Measurements from ENCODE around the gene RASA3. TPM values are rescaled to one million over a fixed set of nuclear protein-coding genes. Genes with fewer than 3 reads are reported as not detected.
"Not testable (repeated sequence)": the region's sequence is repeated elsewhere in the genome, so short reads cannot be mapped to it uniquely, and the experiment has no call there.

The RASA3 gene
- total RNA-seq, 1 experiment from 2014 or later, result 10.0 TPM

DNA sequence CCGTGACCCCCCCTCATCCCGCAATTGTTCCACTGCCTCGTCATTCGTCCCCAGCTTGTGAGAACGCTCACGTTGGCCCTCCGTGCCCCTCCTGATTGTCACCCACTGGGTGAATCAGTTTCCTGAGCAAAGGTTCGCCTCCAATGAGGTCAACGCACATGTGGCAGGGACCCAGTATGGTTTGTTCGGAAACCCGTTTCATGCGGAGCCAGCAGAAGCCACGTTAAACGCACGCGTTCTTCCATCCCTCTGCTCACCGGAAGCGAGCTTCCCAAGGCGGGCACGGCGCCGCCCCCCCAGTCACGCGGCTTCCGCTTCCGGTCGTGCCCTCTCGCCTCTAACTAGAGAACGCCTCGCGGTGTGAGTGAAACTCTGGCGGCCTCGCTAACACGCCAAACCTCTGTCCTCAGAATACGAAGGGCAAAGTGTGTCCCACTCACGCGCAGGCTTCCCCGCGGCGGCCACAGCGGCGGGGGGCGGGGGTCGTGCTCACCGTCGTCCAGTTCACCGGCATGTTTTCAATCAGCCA is 28.7 kb upstream of the RASA3 start:
- DNase-seq, result no peak

DNA sequence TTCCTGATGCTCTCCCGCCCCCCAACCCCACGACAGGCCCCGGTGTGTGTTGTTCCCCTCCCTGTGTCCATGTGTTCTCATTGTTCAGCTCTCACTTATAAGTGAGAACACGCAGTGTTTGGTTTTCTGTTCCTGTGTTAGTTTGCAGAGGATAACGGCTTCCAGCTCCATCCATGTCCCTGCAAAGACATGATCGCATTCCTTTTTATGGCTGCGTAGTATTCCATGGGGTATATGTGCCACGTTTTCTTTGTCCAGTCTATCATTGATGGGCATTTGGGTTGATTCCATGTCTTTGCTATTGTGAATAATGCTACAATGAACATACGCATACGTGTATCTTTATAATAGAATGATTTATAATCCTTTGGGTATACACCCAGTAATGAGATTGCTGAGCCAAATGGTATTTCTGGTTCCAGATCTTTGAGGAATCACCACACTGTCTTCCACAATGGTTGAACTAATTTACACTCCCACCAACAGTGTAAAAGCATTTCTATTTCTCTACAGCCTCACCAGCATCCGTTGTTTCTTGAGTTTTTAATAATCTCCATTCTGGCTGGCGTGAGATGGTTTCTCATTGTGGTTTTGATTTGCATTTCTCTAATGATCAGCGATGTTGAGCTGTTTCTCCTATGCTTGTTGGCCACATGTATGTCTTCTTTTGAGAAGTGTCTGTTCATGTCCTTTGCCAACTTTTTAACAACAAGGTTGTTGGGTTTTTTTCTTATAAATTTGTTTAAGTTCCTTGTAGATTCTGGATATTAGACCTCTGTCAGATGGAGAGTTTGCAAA is 26.6 kb upstream of the RASA3 start:
- POLR2A ChIA-PET (ENCODE audit: unreplicated experiment); H3K79me2 ChIP-seq (ENCODE audit: low read depth); H3K4me1 ChIP-seq (replicated peaks; ENCODE audit: insufficient read depth); intact Hi-C loops (cut with micrococcal nuclease; ENCODE audit: unreplicated experiment); H3K4me3 ChIP-seq; H3K9me2 ChIP-seq (ENCODE audit: insufficient read depth); DNase-seq; H3K4me2 ChIP-seq; H2AFZ ChIP-seq; BruUV-seq (replicated peaks); H3K27ac ChIP-seq; CTCF ChIA-PET; H3K36me3 ChIP-seq (ENCODE audit: low read depth); H3K9me3 ChIP-seq (ENCODE audit: insufficient read depth, low read depth); H4K20me1 ChIP-seq (ENCODE audit: insufficient read depth): not testable (repeated sequence)
- Histone ChIP-seq H3F3A (ENCODE audit: insufficient read depth, low read depth) (peaks cover 12% of the 10 kb centered on the region; the same call in 1 of the 2 replicates), H3K27me3 (ENCODE audit: insufficient read depth, low read depth) (peaks cover 18% of the 10 kb centered on the region; the same call in 1 of the 2 replicates)

More for the DNA sequence above, 28.7 kb upstream of the RASA3 start:
- Histone ChIP-seq H4K20me1 (ENCODE audit: insufficient read depth) (no peaks in the 10 kb centered on the region), H3K79me2 (ENCODE audit: low read depth) (no peaks in the 10 kb centered on the region), H3K9me2 (ENCODE audit: insufficient read depth) (no peaks in the 10 kb centered on the region), H3K27me3 (ENCODE audit: insufficient read depth, low read depth) (peaks cover 26% of the 10 kb centered on the region; the same call in 1 of the 2 replicates), H3K9me3 (ENCODE audit: insufficient read depth, low read depth) (no peaks in the 10 kb centered on the region), H3K4me2 (no peak overlapping the region), H3K36me3 (ENCODE audit: low read depth) (no peaks in the 10 kb centered on the region), H3F3A (ENCODE audit: insufficient read depth, low read depth) (peaks cover 12% of the 10 kb centered on the region; the same call in 1 of the 2 replicates), H3K4me3 (no peak overlapping the region), H3K27ac (no peak overlapping the region), H3K4me1 (replicated peaks; ENCODE audit: insufficient read depth) (0 out of 2 replicates have a peak, but pooled peaks cover 9% of the 10 kb centered on the region), H2AFZ (no peak overlapping the region)
- POLR2A ChIA-PET (ENCODE audit: unreplicated experiment), result no interaction called here
- TF ChIP-seq CTCF (conservative IDR thresholded peaks at IDR 0.05) (no peak), EZH2 (IDR thresholded peaks at IDR 0.05; ENCODE audit: low read depth) (no peak)
- intact Hi-C loops (cut with micrococcal nuclease; ENCODE audit: unreplicated experiment), result no loop called here
- CTCF ChIA-PET, result no interaction called here
- no TSS peak for BruUV-seq (replicated peaks)

GRCh38 chr13:114157869-114158495 is 25.6 kb upstream of the RASA3 start:
- H3K4me1 ChIP-seq (replicated peaks; ENCODE audit: insufficient read depth), result 0 out of 2 replicates have a peak, but pooled peaks cover 9% of the 10 kb centered on the region
- H3K4me3 ChIP-seq, result no peak overlapping the region
- TF ChIP-seq EZH2 (IDR thresholded peaks at IDR 0.05; ENCODE audit: low read depth), result no peak
- TF ChIP-seq CTCF (conservative IDR thresholded peaks at IDR 0.05), result no peak
- no peak overlapping the region for H2AFZ ChIP-seq
- H3K27me3 ChIP-seq (ENCODE audit: insufficient read depth, low read depth), result peaks cover 18% of the 10 kb centered on the region; the same call in 1 of the 2 replicates
- BruUV-seq (replicated peaks), result no TSS peak
- no peaks in the 10 kb centered on the region for H3K36me3 ChIP-seq (ENCODE audit: low read depth)
- no peaks in the 10 kb centered on the region for H3K9me3 ChIP-seq (ENCODE audit: insufficient read depth, low read depth)
- H3K9me2 ChIP-seq (ENCODE audit: insufficient read depth), result no peaks in the 10 kb centered on the region
- H4K20me1 ChIP-seq (ENCODE audit: insufficient read depth), result no peaks in the 10 kb centered on the region
- H3K4me2 ChIP-seq, result no peak overlapping the region
- intact Hi-C loops (cut with micrococcal nuclease; ENCODE audit: unreplicated experiment), result no loop called here
- DNase-seq, result no peak
- ChIA-PET CTCF (no interaction called here), POLR2A (ENCODE audit: unreplicated experiment) (no interaction called here)
- no peaks in the 10 kb centered on the region for H3K79me2 ChIP-seq (ENCODE audit: low read depth)
- H3F3A ChIP-seq (ENCODE audit: insufficient read depth, low read depth), result peaks cover 12% of the 10 kb centered on the region; the same call in 1 of the 2 replicates
- H3K27ac ChIP-seq, result no peak overlapping the region
